ENCODE results near the gene MDH2. TPM values are rescaled to one million over a fixed set of nuclear protein-coding genes. Genes with fewer than 3 reads are reported as not detected.
"Not testable (repeated sequence)": the region's sequence is repeated elsewhere in the genome, so short reads cannot be mapped to it uniquely, and the experiment has no call there.

The MDH2 gene
- total RNA-seq, 1 donor from 2014 or later: 109 TPM

DNA sequence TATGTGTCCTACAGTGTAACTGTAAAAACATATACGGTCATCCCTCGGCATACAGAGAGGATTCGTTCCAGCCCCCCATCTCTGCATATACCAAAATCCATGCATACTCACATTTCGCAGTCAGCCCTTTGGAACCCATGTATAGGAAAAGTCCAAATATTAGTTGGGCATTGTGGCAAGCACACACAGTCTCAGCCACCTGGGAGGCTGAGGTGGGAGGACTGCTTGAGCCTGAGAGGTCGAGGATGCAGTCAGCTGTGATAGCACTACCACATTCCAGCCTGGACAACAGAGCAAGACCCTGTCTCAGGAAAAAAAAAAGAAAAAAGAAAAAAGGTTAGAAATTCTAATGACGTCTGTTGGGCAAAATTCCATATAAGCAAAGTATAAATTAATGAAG, 29.1 kb downstream of the MDH2 start:
- Mint-ChIP-seq H3K4me1 (ENCODE audit: unreplicated experiment) (peaks cover 2% of the 10 kb centered on the region), H3K36me3 (ENCODE audit: low read depth, unreplicated experiment) (no peaks in the 10 kb centered on the region), H3K27me3 (ENCODE audit: unreplicated experiment) (no peaks in the 10 kb centered on the region), H3K9me3 (ENCODE audit: unreplicated experiment) (no peaks in the 10 kb centered on the region), H3K27ac (ENCODE audit: unreplicated experiment) (no peak overlapping the region), H3K4me3 (ENCODE audit: unreplicated experiment) (no peak overlapping the region)
- TF ChIP-seq, protein P1, sequence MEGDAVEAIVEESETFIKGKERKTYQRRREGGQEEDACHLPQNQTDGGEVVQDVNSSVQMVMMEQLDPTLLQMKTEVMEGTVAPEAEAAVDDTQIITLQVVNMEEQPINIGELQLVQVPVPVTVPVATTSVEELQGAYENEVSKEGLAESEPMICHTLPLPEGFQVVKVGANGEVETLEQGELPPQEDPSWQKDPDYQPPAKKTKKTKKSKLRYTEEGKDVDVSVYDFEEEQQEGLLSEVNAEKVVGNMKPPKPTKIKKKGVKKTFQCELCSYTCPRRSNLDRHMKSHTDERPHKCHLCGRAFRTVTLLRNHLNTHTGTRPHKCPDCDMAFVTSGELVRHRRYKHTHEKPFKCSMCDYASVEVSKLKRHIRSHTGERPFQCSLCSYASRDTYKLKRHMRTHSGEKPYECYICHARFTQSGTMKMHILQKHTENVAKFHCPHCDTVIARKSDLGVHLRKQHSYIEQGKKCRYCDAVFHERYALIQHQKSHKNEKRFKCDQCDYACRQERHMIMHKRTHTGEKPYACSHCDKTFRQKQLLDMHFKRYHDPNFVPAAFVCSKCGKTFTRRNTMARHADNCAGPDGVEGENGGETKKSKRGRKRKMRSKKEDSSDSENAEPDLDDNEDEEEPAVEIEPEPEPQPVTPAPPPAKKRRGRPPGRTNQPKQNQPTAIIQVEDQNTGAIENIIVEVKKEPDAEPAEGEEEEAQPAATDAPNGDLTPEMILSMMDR (IDR thresholded peaks at IDR 0.05; ENCODE audit: unreplicated experiment): no peak
- no peak for DNase-seq (ENCODE audit: low spot score)

DNA sequence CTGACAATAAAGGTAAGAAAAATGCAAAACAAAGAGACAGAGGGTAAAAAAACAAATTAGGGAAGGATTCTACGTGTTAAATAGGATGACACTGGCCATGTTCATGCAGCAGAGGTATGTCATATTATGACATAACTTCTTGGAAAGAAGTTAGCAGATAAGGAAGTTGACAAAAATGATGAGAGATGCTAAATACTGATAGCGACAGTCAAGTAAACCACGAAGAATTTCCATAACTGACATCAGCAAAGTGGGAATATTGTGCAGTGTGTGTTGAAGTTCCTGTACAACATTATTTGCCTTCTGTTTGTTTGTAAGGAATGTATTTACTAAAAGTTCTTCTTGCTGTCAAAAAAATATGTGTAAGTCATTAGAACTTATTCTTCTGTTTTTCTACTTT, 29.5 kb downstream of the MDH2 start:
- H3K27me3 Mint-ChIP-seq (ENCODE audit: unreplicated experiment): no peaks in the 10 kb centered on the region
- no peaks in the 10 kb centered on the region for H3K36me3 Mint-ChIP-seq (ENCODE audit: low read depth, unreplicated experiment)
- no peaks in the 10 kb centered on the region for H3K9me3 Mint-ChIP-seq (ENCODE audit: unreplicated experiment)
- H3K27ac Mint-ChIP-seq (ENCODE audit: unreplicated experiment): no peak overlapping the region
- no peak overlapping the region for H3K4me3 Mint-ChIP-seq (ENCODE audit: unreplicated experiment)
- no peak for DNase-seq (ENCODE audit: low spot score)
- H3K4me1 Mint-ChIP-seq (ENCODE audit: unreplicated experiment): peaks cover 2% of the 10 kb centered on the region
- TF ChIP-seq, protein P1 (IDR thresholded peaks at IDR 0.05; ENCODE audit: unreplicated experiment): no peak

DNA sequence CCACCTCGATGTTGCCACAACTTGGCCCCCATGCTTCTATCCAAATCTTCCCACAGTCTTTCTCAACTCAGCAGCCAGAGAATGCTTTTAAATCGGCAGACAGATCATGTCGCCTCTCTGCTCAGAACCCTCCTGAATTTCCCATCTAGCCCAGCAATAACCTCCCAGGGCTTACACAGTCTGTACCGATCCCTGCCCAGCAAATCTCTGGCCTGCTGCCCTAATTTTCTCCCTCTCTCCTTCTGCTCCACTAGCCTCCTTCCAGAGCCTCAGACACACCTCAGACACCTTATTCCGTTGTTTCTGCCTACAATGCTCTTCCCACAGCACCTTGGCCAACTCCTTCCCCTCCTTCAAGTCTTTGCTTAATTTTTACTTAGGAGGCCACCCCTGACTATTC, 32.3 kb downstream of the MDH2 start:
- H3K36me3 Mint-ChIP-seq (ENCODE audit: low read depth, unreplicated experiment): no peaks in the 10 kb centered on the region
- no peak overlapping the region for H3K4me3 Mint-ChIP-seq (ENCODE audit: unreplicated experiment)
- TF ChIP-seq, protein P1 (IDR thresholded peaks at IDR 0.05; ENCODE audit: unreplicated experiment): no peak
- no peak for DNase-seq (ENCODE audit: low spot score)
- no peaks in the 10 kb centered on the region for H3K9me3 Mint-ChIP-seq (ENCODE audit: unreplicated experiment)
- no peak overlapping the region for H3K27ac Mint-ChIP-seq (ENCODE audit: unreplicated experiment)
- no peaks in the 10 kb centered on the region for H3K27me3 Mint-ChIP-seq (ENCODE audit: unreplicated experiment)
- H3K4me1 Mint-ChIP-seq (ENCODE audit: unreplicated experiment): peaks cover 2% of the 10 kb centered on the region

DNA sequence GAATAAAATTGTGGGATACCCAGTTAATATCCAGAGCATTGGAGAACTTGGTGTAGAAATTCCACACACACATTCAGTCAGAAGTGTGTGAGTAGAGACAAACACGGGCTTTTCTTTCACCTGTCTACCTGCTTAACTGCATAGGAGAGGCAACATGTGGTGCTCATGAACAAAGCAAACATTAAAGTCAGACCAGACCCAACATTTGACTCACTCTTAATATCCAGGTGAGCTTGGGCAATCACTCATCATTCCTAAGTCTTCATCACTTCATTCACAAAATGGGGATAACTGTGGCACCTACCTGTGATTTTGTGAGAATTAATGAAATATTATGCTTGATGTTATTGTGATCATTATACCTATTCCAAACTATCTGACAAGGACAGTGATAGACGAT, 36.2 kb downstream of the MDH2 start:
- H3K27ac Mint-ChIP-seq (ENCODE audit: unreplicated experiment); H3K4me1 Mint-ChIP-seq (ENCODE audit: unreplicated experiment); DNase-seq (ENCODE audit: low spot score); H3K36me3 Mint-ChIP-seq (ENCODE audit: low read depth, unreplicated experiment); H3K4me3 Mint-ChIP-seq (ENCODE audit: unreplicated experiment); H3K9me3 Mint-ChIP-seq (ENCODE audit: unreplicated experiment); H3K27me3 Mint-ChIP-seq (ENCODE audit: unreplicated experiment): not testable (repeated sequence)

DNA sequence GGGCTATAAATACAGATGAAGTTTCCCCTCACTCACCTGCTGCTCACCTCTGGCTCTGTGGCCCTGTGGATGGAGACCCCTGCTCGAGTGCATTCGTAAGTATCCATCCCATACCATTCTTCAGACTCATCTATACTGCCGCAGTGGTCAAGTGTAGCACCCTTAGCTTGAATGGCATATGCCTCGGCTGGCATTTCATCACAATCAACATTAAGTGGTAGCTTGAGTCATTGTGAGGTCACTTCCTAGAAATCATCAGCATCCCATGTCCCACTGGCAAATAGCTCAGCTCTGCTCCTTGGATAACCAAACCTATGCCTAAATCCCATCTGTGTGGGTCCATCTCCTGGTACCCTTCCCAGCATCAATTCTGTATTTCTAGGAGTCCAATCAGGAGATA, 38.2 kb downstream of the MDH2 start:
- Mint-ChIP-seq H3K36me3 (ENCODE audit: low read depth, unreplicated experiment) (no peaks in the 10 kb centered on the region), H3K4me3 (ENCODE audit: unreplicated experiment) (no peak overlapping the region), H3K9me3 (ENCODE audit: unreplicated experiment) (no peaks in the 10 kb centered on the region), H3K4me1 (ENCODE audit: unreplicated experiment) (no peaks in the 10 kb centered on the region), H3K27ac (ENCODE audit: unreplicated experiment) (no peak overlapping the region), H3K27me3 (ENCODE audit: unreplicated experiment) (no peaks in the 10 kb centered on the region)
- no peak for DNase-seq (ENCODE audit: low spot score)
- TF ChIP-seq, protein P1 (IDR thresholded peaks at IDR 0.05; ENCODE audit: unreplicated experiment): no peak

DNA sequence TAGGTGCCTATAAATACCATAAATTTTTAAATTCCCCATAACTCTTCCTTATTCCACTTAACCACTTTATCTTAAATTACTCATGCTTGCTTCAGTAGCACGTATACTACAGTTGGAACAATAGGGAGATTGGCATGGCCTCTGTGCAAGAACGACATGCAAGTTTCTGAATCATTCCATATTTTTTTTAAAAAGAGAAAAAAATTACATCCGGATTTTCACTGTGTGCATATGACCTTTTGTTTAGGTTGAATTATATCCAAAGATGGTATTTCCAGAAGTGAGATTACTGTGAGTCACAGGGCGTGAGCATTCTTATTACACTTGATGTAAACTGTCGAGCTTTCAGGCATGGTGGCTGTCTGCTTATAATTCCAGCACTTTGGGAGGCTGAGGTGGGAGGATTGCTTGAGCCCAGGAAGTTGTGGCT, 39.5 kb downstream of the MDH2 start:
- H3K4me3 Mint-ChIP-seq (ENCODE audit: unreplicated experiment); H3K36me3 Mint-ChIP-seq (ENCODE audit: low read depth, unreplicated experiment); H3K27me3 Mint-ChIP-seq (ENCODE audit: unreplicated experiment); H3K4me1 Mint-ChIP-seq (ENCODE audit: unreplicated experiment); H3K9me3 Mint-ChIP-seq (ENCODE audit: unreplicated experiment); DNase-seq (ENCODE audit: low spot score); H3K27ac Mint-ChIP-seq (ENCODE audit: unreplicated experiment): not testable (repeated sequence)
